ENCODE results near the gene DNAJC5. TPM values are rescaled to one million over a fixed set of nuclear protein-coding genes. Genes with fewer than 3 reads are reported as not detected.

The DNAJC5 gene
- total and polyA plus RNA-seq, 12 donors: 19.5 to 52.2 (median 38.3) TPM

GRCh38 chr20:63944078-63944941 is 49.4 kb downstream of the DNAJC5 start:
- peaks cover 27 to 70% (median 59%) of the 10 kb centered on the region in 9 donors for H3K4me1 ChIP-seq
- DNase-seq (peak in 1 of 2 donors; percentile 19), ATAC-seq (no peak)
- WGBS, 2 donors: 90 to 92% methylated on average over 28 to 35 of the region's 35 CpGs
- intact Hi-C loops (cut with DNase I): no loop called here
- no peaks in the 10 kb centered on the region for H3K27me3 ChIP-seq
- H3K27ac ChIP-seq: peak overlapping the region in 5 of 10 donors; percentile 14 to 84 (median 65)
- no peak overlapping the region for H3K4me3 ChIP-seq
- TF ChIP-seq, protein P1, sequence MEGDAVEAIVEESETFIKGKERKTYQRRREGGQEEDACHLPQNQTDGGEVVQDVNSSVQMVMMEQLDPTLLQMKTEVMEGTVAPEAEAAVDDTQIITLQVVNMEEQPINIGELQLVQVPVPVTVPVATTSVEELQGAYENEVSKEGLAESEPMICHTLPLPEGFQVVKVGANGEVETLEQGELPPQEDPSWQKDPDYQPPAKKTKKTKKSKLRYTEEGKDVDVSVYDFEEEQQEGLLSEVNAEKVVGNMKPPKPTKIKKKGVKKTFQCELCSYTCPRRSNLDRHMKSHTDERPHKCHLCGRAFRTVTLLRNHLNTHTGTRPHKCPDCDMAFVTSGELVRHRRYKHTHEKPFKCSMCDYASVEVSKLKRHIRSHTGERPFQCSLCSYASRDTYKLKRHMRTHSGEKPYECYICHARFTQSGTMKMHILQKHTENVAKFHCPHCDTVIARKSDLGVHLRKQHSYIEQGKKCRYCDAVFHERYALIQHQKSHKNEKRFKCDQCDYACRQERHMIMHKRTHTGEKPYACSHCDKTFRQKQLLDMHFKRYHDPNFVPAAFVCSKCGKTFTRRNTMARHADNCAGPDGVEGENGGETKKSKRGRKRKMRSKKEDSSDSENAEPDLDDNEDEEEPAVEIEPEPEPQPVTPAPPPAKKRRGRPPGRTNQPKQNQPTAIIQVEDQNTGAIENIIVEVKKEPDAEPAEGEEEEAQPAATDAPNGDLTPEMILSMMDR (IDR thresholded peaks at IDR 0.05): no peak
- no peaks in the 10 kb centered on the region for H3K9me3 ChIP-seq
- H3K36me3 ChIP-seq: peaks cover 0 to 66% (median 45%) of the 10 kb centered on the region in 9 donors

DNA sequence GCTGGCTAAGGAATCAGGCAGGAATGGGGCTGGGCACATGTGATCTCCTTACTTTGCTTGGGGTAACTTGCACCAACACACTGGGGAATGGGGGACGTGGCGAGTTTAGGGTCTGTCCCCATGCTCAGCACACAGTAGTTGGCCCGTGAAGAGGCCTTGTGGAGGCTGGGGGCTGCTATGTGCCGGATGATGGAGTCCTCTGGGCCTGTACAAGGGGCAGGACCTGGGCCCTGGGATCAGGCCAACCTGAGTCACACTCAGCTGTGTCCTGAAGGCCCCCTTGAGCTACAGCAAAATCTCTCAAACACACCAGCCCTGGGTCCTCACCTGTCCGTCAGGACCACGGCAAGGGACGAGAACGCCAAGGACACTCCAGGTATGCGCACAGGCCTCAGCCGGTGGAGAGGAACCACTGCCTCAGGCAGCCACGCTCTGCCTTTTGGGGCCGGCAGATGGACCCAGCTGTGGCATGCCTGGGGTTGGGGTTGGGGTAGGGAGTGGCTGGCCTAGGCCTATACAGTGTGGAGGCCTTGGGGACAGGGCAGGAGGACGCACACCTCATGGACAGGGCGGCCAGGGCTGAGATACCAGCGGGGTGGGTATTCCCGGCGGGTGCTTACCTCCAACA is 50.2 kb downstream of the DNAJC5 start:
- WGBS, 2 donors: 83 to 93% methylated on average over 17 of the region's 17 CpGs
- Histone ChIP-seq H3K4me1 (peaks cover 27 to 78% (median 65%) of the 10 kb centered on the region in 9 donors), H3K27ac (peak overlapping the region in 3 of 10 donors; percentile 13 to 84 (median 14)), H3K9me3 (no peaks in the 10 kb centered on the region), H3K27me3 (no peaks in the 10 kb centered on the region), H3K4me3 (no peak overlapping the region), H3K36me3 (peaks cover 0 to 58% (median 39%) of the 10 kb centered on the region in 9 donors)
- peak in 1 of 2 donors; percentile 13 for DNase-seq
- TF ChIP-seq, protein P1 (IDR thresholded peaks at IDR 0.05): no peak
- no peak for ATAC-seq
- intact Hi-C loops (cut with DNase I): no loop called here

- Histone ChIP-seq H3K27me3 (no peaks in the 10 kb centered on the region), H3K4me3 (no peak overlapping the region), H3K4me1 (peaks cover 32 to 89% (median 73%) of the 10 kb centered on the region in 9 donors), H3K9me3 (no peaks in the 10 kb centered on the region), H3K27ac (peak overlapping the region in 4 of 10 donors; percentile 9 to 84 (median 48)), H3K36me3 (peaks cover 0 to 47% (median 29%) of the 10 kb centered on the region in 9 donors)
- TF ChIP-seq, protein P1 (IDR thresholded peaks at IDR 0.05): no peak
- DNase-seq: peak in 1 of 2 donors; percentile 18
- no peak for ATAC-seq
- intact Hi-C loops (cut with DNase I): no loop called here
- 84 to 85% methylated on average over 37 to 39 of the region's 39 CpGs for WGBS, 2 donors
These were observed 51.3 kb downstream of the DNAJC5 start for GRCh38 chr20:63945921-63946920.

Measured in heart right ventricle (tissue), 16 donors.